CD4-positive, alpha-beta T cell treated with Interleukin-4 for 1 hour (primary cell): ENCODE data around the gene ULK4.
"Not testable (repeated sequence)": the region's sequence is repeated elsewhere in the genome, so short reads cannot be mapped to it uniquely, and the experiment has no call there.

Experiments used
- DNase-seq, 2 donors: peaks; one replicate each; pipeline ENCODE4 v3.0.0-alpha.2; 2020 to 2022

Gene ULK4

GRCh38 chr3:41565948-41566514, 395.9 kb downstream of the ULK4 start:
- no peak for DNase-seq

DNA sequence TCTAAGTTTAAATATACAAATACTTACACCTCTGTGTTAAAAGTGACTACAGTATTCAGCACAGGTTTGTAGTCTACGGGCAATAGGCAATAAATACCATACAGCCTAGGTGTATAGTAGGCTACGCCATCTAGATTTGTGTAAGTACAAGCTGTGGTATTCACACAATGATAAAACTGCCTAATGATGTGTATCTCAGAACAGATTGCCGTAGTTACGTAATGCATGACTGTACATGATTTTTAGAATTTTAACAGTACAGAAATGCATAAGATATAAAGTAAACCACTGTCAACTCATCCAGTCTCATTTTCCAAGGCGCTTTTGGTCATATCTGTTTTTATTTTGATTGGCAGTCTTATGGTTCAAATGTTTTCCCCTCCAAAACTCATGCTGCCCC, 396.9 kb downstream of the ULK4 start:
- DNase-seq: no peak

- not testable (repeated sequence) for DNase-seq
Measured at GRCh38 chr3:41556245-41556644, 405.7 kb downstream of the ULK4 start.

GRCh38 chr3:41532976-41533375, 428.9 kb downstream of the ULK4 start:
- DNase-seq: no peak

DNA sequence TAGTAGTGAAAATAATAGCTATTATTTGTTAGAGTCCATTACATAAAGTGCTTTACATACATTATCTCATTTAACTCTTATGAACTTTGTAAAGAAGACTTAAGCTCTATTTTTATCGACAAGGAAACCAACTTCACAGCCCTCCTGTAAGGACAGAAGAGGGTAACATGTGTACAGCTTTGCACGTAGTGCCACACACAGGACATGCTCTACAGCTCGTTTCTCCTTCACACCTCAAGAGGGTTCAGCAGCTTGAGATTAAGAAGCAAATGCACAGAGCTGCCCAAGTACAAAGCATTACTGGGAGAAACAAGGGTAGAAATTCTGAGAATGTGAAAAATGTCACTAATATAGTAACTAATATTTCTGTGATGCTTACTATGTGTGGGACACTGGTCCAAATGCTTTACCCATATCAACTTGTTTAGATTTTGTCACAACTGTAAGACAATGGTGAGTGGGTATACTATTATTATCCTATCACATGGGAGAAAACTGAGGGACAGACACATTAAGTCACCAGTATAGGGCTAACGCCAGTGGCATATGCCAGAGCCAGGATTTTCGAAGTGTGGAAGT, 434.8 kb downstream of the ULK4 start:
- no peak for DNase-seq

GRCh38 chr3:41525303-41526064, 436.4 kb downstream of the ULK4 start:
- DNase-seq: no peak

- DNase-seq: no peak
Measured at GRCh38 chr3:41523897-41524296, 438.0 kb downstream of the ULK4 start.

- no peak for DNase-seq
Measured at GRCh38 chr3:41522612-41523011, 439.3 kb downstream of the ULK4 start.

DNA sequence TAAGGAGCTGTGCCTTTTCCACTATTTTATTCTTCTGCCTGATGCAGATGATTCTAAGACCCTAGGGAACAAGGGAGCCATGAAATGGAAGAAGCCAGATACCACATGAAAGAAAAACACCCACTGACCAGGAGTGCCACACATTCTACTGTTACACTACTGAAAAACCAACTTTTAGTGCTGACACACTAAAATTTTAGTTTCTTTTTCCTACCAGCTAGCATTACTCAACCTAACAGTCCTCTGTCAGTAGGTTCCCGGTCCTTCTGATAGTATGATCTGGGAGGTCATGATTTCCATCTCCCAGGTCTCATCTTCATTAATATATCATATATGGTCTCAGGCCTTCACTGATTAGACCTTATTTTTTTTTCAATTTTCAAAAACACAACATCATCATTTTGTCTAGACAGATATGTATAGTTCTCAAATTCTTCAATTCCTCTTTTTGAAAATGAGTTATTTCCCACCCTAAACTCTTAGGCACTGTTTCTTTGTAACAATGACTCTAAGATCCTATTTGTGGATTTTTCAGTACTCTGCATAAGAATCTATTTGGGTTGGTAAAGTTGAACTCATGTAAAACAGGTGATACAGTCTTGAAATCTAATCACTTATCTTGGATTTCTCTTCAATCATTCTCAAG, 440.8 kb downstream of the ULK4 start:
- DNase-seq: no peak

GRCh38 chr3:41519746-41520145, 442.2 kb downstream of the ULK4 start:
- DNase-seq: no peak

- DNase-seq: no peak
Measured at GRCh38 chr3:41518626-41519025, 443.3 kb downstream of the ULK4 start.

DNA sequence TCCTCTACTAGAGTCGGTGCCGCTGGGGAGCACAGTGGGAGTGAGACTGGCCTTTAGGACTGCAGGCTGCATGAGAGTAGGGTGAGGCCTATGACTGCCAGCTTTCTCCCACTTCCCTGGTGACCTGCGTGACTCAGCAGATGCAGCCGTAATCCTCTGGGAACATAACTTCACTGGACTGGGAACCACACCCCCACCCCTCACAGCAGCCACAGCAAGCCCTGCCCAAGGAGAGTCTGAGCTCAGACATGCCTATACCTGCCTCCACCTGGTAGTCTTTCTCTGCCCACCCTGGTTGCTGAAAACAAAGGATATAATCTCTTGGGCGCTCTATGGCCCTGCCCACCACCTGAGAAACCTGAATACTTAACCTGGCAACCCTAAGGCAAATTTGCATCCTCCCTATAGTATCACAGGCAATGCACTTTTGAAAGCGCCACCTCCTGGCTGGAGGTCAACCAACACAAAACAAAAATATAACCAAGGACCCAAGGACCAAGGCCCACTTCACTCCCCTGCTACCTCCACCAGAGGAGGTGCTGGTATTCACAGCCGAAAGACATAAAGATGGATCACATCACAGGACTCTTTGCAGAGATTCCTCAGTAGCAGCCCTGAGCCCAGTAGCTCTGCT, 453.7 kb downstream of the ULK4 start:
- DNase-seq: no peak

DNA sequence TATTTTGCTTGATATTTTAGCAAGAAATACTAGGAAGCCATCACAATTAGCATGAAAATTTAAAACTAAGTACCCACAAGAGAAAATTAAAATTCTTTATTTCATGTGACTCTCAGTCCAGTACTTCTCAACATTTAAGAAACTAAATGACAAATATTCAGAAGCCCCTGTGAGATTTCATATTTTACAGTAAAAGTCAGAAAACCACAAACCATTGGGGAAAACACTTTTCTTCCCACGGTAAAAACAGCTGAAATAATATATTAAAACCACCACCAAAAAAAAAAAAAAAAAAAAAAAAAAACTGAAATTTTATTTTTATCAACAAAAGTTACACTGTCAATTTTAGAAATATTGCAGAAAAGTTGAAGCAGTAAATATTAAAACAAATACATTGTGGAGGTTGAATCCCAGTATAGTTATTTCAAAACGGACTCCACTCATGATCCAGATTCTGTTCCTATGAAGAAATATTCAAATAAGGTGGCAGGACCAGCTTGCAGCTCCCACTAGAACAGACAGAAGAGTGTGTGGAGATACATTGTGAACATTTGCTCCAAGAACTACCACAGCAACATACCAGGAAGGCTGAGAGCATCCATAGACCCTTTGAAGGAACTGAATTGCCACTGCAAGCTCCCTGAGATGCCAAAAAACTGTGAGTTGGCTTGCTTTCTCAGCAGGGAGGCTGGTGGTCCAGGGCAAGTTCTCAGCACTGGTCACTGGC, 454.4 kb downstream of the ULK4 start:
- DNase-seq: no peak

- no peak for DNase-seq
Measured at GRCh38 chr3:41503998-41504623, 457.8 kb downstream of the ULK4 start.

GRCh38 chr3:41502481-41502880, 459.4 kb downstream of the ULK4 start:
- DNase-seq: no peak

DNA sequence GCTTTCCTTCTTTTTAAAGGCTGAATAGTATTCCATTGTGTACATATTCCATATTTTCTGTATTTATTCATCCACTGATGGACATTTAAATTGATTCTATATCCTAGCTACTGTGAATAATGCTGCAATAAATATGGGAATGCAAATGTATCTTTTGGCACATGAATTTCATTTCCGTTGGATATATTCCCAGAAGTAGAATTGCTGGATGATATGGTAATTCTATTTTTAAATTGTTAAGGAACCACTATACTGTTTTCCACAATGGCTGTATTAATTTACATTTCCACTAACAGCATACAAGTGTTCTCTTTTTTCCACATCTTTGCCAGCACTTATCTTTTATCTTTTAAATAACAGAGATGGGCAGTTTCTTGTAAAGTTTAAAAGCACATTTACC, 459.9 kb downstream of the ULK4 start:
- no peak for DNase-seq

DNA sequence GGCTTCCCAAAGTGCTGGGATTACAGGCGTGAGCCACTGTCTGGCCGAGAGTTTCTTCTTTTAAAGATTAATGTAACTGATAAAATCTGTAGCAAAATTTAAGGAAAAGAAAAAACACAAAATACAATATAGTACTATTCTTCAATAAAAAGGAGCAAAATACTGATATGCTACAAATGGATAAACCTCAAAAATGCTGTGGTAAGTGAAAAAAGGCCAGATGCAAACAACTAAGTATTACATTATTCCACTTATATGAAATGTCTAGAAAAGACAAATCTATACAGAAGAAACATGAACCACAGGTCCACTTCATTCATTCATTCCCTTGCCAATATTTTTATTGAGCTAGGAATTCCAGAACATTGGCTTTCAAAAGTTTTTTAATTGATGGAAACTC, 463.1 kb downstream of the ULK4 start:
- DNase-seq: no peak

- no peak for DNase-seq
Measured at GRCh38 chr3:41490360-41490759, 471.5 kb downstream of the ULK4 start.

DNA sequence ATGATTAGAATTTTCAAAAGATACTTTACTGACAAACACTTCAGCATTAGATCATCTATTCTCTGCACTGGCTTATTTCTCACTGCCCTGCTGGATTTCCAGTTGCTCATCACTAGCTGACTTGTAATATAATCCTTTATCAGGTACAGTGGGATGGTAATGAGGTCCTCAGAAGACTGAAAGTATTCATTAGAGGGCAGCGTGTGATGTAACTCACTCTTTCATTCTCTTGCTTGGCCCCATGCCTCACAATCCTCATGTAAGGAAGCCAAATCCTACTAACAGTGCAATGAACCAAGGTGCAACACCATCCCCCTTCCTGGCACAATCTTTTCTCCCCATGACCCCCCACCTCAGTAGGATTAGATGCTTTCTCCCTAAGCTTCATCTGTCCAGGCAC, 472.7 kb downstream of the ULK4 start:
- no peak for DNase-seq

DNA sequence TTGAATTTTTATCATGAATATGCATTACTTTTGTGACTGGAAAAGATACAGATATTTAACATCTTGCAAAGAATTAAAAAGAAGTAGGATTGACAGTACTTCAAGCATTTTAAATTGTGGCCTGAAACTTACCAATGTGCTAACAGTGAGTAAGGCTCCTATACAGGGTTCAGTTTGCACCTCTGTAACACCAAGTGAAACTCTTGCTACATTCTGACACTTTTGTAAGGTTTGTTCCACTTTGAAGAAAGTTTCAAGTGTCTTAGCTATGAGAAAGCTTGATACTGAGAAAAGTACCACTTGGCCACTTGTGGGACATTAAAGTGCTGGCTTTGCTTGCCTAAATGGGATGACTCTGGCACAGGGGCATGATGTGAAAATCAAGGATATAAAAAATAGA, 473.4 kb downstream of the ULK4 start:
- DNase-seq: no peak

DNA sequence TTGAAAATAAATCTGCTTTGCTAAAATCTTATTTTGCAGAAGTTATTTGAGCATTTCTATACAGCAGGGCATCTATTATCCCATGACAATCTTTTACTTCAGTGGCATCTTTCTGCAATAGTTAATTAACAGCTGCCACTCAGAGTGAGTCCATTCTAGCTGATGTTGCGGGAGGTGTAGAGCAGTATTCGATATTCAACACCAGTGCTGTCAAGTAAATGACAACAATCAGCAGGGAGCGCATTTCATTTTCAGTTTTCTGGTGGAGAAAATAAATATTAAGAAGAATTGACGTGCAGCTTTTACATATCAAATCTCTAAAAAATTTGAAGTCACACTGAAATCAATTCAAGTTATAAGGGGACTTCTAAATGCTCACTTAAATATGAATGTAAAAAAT, 476.4 kb downstream of the ULK4 start:
- no peak for DNase-seq

- no peak for DNase-seq
Measured at GRCh38 chr3:41482134-41482533, 479.8 kb downstream of the ULK4 start.
